GM21447 (cell line): ENCODE data around the gene ARHGEF9.
"Not testable (repeated sequence)": the region's sequence is repeated elsewhere in the genome, so short reads cannot be mapped to it uniquely, and the experiment has no call there.

Experiments used
- ATAC-seq: cut with Tn5 transposase; IDR thresholded peaks from one replicate; pipeline ENCODE4 v1.9.1; 2021; ENCODE audit not compliant: unreplicated experiment

The ARHGEF9 gene

DNA sequence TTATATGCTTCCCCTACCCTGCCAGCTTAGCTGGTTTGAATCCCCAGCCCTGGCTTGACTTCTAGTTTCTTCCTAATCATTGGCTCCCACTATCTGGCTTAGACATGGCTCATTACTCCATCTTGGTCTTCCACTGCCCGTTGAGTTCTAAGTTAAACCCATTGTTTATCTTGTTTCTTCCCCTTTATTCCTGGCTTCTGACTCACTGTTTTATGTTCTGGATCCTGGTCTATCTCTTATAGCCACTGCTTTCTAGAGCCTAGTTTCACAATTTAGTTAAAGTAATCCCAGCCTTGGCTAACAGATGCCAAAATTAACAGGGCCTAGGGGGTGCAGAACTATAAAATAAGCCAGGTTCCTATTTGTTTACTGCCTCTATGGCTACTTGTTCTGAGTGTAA lies 120.9 kb downstream of the ARHGEF9 start:
- ATAC-seq, result no peak

DNA sequence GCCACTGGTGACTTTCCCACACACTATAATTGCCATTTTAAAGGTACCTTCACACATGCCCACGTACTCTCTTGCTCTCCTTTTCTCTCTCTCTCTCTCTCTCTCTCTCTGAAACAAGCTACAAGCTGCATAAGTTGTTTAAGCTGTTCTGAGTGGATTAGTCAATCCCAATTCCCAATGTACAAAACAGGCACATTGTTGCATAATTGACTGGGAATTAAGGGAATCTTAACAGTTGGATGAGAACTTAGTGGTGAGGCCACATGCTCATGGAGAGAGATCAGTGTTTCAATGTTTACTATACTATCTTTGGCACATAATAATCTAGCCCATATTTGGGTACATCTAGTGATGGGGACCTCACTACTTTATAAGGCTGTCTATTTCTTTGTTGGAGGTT lies 123.3 kb downstream of the ARHGEF9 start:
- ATAC-seq, result no peak

- no peak for ATAC-seq
These were observed 126.1 kb downstream of the ARHGEF9 start for GRCh38 chrX:63658920-63659319.

GRCh38 chrX:63657821-63658220 lies 127.2 kb downstream of the ARHGEF9 start:
- ATAC-seq, result no peak

- ATAC-seq, result no peak
These were observed 128.0 kb downstream of the ARHGEF9 start for GRCh38 chrX:63656871-63657580.

- no peak for ATAC-seq
These were observed 132.8 kb downstream of the ARHGEF9 start for GRCh38 chrX:63652086-63652765.

DNA sequence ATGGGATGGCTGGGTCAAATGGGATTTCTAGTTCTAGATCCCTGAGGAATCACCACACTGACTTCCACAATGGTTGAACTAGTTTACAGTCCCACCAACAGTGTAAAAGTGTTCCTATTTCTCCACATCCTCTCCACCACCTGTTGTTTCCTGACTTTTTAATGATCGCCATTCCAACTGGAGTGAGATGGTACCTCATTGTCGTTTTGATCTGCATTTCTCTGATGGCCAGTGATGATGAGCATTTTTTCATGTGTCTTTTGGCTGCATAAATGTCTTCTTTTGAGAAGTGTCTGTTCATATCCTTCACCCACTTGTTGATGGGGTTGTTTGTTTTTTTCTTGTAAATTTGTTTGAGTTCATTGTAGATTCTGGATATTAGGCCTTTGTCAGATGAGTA lies 139.3 kb downstream of the ARHGEF9 start:
- not testable (repeated sequence) for ATAC-seq

GRCh38 chrX:63635750-63636149 lies 149.3 kb downstream of the ARHGEF9 start:
- ATAC-seq, result no peak

DNA sequence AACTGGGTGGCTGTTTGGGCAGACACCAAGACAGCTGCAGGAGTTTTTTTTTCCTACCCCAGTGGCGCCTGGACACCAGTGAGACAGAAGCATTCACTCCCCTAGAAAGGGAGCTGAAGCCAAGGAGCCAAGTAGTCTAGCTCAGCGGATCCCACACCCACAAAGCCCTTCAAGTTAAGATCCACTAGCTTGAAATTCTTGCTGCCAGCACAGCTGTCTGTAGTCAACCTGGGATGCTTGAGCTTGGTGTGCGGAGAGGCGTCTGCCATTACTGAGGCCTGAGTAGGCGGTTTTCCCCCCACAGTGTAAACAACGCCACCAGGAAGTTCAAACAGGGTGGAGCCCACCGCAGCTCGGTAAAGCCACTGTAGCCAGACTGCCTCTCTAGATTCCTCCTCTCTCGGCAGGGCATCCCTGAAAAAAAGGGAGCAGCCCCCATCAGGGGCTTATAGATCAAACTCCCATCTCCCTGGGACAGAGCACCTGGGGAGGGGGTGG lies 171.4 kb downstream of the ARHGEF9 start:
- ATAC-seq, result no peak

- ATAC-seq, result no peak
These were observed 199.1 kb downstream of the ARHGEF9 start for GRCh38 chrX:63585936-63586335.
